Ovary (tissue), 9 donors: Measurements from ENCODE around the gene JMJD7. TPM values are rescaled to one million over a fixed set of nuclear protein-coding genes. Genes with fewer than 3 reads are reported as not detected.

Experiments used
- DNase-seq, 5 donors: peaks; one replicate each; pipeline ENCODE4 v3.0.0-alpha.2; 2019 to 2020
- H3K27ac ChIP-seq, 2 donors: fragments of 200-600 bp; one replicate each; pipeline versions ENCODE4 v1.5.1 to v1.8.0; 2019 to 2022
- H3K27me3 ChIP-seq: fragments of 200-600 bp; one replicate; pipeline ENCODE4 v1.8.0; 2022
- H3K36me3 ChIP-seq: fragments of 200-600 bp; sonication (generic); one replicate; pipeline ENCODE4 v1.5.1; 2019
- H3K4me1 ChIP-seq: one replicate; pipeline ENCODE4 v1.8.1; 2013; ENCODE audit warnings: mild to moderate bottlenecking, moderate library complexity; ENCODE audit not compliant: insufficient read depth
- H3K4me3 ChIP-seq: fragments of 200-600 bp; sonication (generic); one replicate; pipeline ENCODE4 v1.5.1; 2017
- H3K9me3 ChIP-seq, 2 donors: fragments of 200-600 bp in 1 of 2; sonication (generic) in 1 of 2; one replicate each; pipeline versions ENCODE4 v1.5.1 to v1.8.1; 2013 to 2019; ENCODE audit warnings: mild to moderate bottlenecking in 1 of 2, moderate library complexity in 1 of 2
- EP300 ChIP-seq: sonication (generic); formaldehyde crosslinking; IDR thresholded peaks from one replicate; pipeline ENCODE4 v1.6.1; 2017; ENCODE audit warnings: antibody characterized with exemption
- POLR2A ChIP-seq: fragments of 450-650 bp; IDR thresholded peaks from one replicate; pipeline ENCODE4 v1.6.1; 2017; ENCODE audit warnings: antibody characterized with exemption, mild to moderate bottlenecking, moderate library complexity
- WGBS, 3 donors: extraction: QIAGEN DNeasy Blood & Tissue Kit in 1 of 3; methylation state at CpG; one replicate each; pipeline versions ENCODE4 v1.1.5 to v1.1.7; 2013 to 2017; 5-methylcytosine and 5-hydroxymethylcytosine counted together
- intact Hi-C, 4 donors: fragments of 100-400 bp; cut with DNase I; formaldehyde crosslinking; loops; one replicate each; pipeline versions ENCODE4 v1.11.0 to v1.15.1; 2022 to 2023
- polyA plus RNA-seq, 2 donors: library from polyadenylated mRNA; stranded (reverse); fragments of 200-250 nt in 1 of 2; fragments of 350-450 nt in 1 of 2; fragmentation: Illumina TruSeq in 1 of 2; extraction: RNeasy Lipid Tissue Mini Kit (QIAGEN cat#74804) in 1 of 2; gene quantifications; one replicate each; pipeline ENCODE4 v1.2.3, GENCODE V29; 2013 to 2014
- total RNA-seq, 7 donors: library from RNA; depleted of rRNA in 2 of 7; stranded (reverse); fragments of >200 nt in 2 of 7; fragmentation: NEBNext Ultra II Directional in 3 of 7; extraction: Animal tissue kit (Norgen Biotek cat#: 25700) in 3 of 7; gene quantifications; one replicate each; pipeline versions ENCODE4 v1.1.0 to v1.2.4, GENCODE V29; 2016 to 2023
- TF ChIP-seq, protein P1 (sequence below), 3 donors: fragments of 450-650 bp in 2 of 3; fragments of 200-600 bp in 1 of 3; IDR thresholded peaks; one replicate each; pipeline versions ENCODE4 v1.5.1 to v1.8.0; 2016 to 2022; ENCODE audit warnings: antibody characterized with exemption in 3 of 3, mild to moderate bottlenecking in 1 of 3
- donor health status: DM: no; HTN: no; CAD: no; lungs with moderate emphysema.
- donor health status: DM: no; HTN: no; CAD: no.
- donor health status: Bipolar disorder and iron deficiency.
- donor health status: DM: yes; HTN: yes; CAD: no.
- donor health status: DM: no; HTN: no; CAD: no.
- donor health status: DM: yes; HTN: yes; CAD: no.

JMJD7 gene
- total and polyA plus RNA-seq, 9 donors, result 3.0 to 21.4 (median 14.9) TPM

DNA sequence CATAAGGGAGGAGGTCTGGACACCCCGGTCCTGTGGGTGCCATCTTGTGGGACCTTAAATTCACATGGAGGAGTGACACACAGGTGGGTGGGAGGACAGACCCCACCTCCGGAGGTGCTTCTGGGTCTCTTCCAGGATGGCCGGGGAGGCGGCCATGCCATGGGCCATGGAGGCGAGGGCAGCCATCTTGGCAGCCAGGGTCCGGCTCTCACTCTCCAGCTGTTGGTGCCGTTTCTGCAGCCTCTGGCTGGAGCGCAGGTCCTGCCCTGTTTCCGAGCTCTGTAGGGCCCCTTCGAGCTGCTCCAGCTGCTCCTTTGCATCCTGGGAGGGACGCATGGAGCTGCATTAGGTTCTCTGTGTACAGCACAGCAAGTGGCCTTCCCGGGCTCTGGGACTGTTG is 46.8 kb downstream of the JMJD7 start:
- 82 to 93% (median 91%) methylated on average over 11 to 12 of the region's 12 CpGs for WGBS, 3 donors
- no peak overlapping the region for H3K4me3 ChIP-seq
- TF ChIP-seq POLR2A, result no peak
- TF ChIP-seq, protein P1, sequence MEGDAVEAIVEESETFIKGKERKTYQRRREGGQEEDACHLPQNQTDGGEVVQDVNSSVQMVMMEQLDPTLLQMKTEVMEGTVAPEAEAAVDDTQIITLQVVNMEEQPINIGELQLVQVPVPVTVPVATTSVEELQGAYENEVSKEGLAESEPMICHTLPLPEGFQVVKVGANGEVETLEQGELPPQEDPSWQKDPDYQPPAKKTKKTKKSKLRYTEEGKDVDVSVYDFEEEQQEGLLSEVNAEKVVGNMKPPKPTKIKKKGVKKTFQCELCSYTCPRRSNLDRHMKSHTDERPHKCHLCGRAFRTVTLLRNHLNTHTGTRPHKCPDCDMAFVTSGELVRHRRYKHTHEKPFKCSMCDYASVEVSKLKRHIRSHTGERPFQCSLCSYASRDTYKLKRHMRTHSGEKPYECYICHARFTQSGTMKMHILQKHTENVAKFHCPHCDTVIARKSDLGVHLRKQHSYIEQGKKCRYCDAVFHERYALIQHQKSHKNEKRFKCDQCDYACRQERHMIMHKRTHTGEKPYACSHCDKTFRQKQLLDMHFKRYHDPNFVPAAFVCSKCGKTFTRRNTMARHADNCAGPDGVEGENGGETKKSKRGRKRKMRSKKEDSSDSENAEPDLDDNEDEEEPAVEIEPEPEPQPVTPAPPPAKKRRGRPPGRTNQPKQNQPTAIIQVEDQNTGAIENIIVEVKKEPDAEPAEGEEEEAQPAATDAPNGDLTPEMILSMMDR (IDR thresholded peaks at IDR 0.05), result no peak
- TF ChIP-seq EP300, result no peak
- H3K36me3 ChIP-seq, result no peaks in the 10 kb centered on the region
- no peaks in the 10 kb centered on the region for H3K27me3 ChIP-seq
- H3K27ac ChIP-seq, result no peak overlapping the region
- no peaks in the 10 kb centered on the region for H3K4me1 ChIP-seq
- H3K9me3 ChIP-seq, result no peaks in the 10 kb centered on the region
- no peak for DNase-seq
- intact Hi-C loops, result no loop called here

DNA sequence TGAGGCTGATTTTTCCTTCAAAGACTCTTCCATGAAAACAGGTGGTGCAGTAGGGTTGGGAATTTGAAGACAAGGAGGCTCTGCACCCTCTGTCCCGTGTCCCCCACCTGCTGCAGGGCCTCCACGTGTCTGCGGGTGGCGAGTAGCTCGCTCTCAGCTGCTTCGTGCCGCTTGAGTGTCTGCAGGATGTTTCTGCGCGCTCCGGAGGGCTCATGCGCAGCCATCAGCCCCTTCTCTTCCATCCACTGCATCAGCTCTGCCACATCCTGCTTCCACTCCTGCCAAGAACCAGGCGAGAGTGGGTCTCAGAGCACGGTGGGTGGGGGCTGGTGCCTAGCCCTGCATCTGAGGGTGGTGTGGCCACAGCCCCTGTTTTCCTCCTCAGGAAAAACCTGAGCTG is 48.1 kb downstream of the JMJD7 start:
- no peaks in the 10 kb centered on the region for H3K27me3 ChIP-seq
- no peak overlapping the region for H3K4me3 ChIP-seq
- no peaks in the 10 kb centered on the region for H3K36me3 ChIP-seq
- no peak overlapping the region for H3K27ac ChIP-seq
- WGBS, 3 donors, result 70 to 82% (median 79%) methylated on average over 13 of the region's 13 CpGs
- no peak for TF ChIP-seq EP300
- no peak for TF ChIP-seq POLR2A
- TF ChIP-seq, protein P1 (IDR thresholded peaks at IDR 0.05), result no peak
- intact Hi-C loops, result no loop called here
- no peaks in the 10 kb centered on the region for H3K4me1 ChIP-seq
- no peak for DNase-seq
- no peaks in the 10 kb centered on the region for H3K9me3 ChIP-seq

DNA sequence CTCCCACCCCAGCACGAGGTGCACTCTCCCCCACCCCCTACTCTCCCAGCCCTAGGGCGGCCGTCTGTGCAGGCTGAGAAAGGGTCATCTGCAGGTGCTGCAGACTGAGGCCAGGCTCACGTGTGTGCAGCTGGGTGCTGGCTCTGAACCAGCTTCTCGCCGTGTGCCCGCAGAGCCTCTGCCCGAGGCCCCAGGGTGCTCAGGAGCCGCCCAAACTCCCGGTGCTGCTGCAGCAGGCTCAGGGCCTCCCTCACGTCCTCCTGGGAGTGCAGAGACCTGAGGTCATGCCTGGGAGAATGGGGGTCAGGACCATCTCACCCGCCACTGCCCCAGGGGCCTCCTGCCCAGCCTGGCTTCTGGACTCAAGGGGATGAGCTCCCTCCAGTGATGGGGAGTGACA is 48.8 kb downstream of the JMJD7 start:
- no peaks in the 10 kb centered on the region for H3K36me3 ChIP-seq
- no peak for TF ChIP-seq EP300
- no peak for TF ChIP-seq POLR2A
- TF ChIP-seq, protein P1 (IDR thresholded peaks at IDR 0.05), result no peak
- no peak for DNase-seq
- 57 to 69% (median 66%) methylated on average over 11 to 12 of the region's 12 CpGs for WGBS, 3 donors
- no peak overlapping the region for H3K4me3 ChIP-seq
- H3K27me3 ChIP-seq, result no peaks in the 10 kb centered on the region
- intact Hi-C loops, result no loop called here
- H3K4me1 ChIP-seq, result no peaks in the 10 kb centered on the region
- no peak overlapping the region for H3K27ac ChIP-seq
- H3K9me3 ChIP-seq, result no peaks in the 10 kb centered on the region

DNA sequence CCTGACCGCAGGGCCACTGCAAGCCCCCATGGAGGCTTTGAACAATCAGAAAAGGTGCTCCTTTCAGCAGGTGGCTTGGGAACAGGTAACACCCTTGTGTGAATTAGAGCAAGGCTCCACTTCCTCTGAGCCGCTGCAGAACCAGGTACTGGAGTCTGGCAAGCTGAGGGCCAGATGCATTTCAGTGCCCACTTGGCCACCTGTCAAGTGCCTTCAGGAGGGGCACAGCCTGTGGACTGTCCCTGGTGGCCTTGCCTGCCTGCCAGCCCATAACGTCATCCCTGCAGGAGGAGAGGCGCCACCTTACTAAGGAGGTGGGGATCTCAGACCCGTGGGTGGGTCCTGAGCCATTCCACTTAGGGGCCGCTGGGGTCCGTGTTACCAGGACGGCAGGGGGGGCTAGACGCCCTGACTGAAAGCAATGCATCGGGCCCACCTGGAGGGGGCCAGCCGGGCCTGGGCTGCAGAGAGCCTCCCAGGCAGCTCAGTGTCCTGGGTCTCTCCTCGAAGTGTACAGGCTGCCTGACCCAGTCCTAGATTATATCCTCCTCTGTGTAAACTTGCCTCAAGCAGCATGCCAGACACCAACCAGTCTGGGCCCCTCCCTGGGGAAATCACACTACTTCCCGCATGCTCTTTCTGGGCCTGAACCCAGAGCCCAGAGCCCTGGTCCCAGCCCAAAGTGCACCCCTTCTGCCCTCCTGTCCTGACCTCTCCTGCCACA is 49.9 kb downstream of the JMJD7 start:
- no peak for DNase-seq
- no peaks in the 10 kb centered on the region for H3K9me3 ChIP-seq
- no peaks in the 10 kb centered on the region for H3K27me3 ChIP-seq
- peaks cover under 1% of the 10 kb centered on the region for H3K4me1 ChIP-seq
- intact Hi-C loops, result no loop called here
- no peaks in the 10 kb centered on the region for H3K36me3 ChIP-seq
- H3K27ac ChIP-seq, result no peak overlapping the region
- 79 to 83% (median 81%) methylated on average over 11 to 13 of the region's 13 CpGs for WGBS, 3 donors
- TF ChIP-seq POLR2A, result no peak
- no peak for TF ChIP-seq EP300
- TF ChIP-seq, protein P1 (IDR thresholded peaks at IDR 0.05), result no peak
- H3K4me3 ChIP-seq, result no peak overlapping the region
